OCI-LY1 (cell line): ENCODE results near the gene RFX6.

Experiments
- CTCF ChIP-seq: fragments of 200-600 bp; sonication (generic), shearing (Covaris generic); IDR thresholded peaks from 2 replicates; pipeline ENCODE4 v1.5.1; 2017; ENCODE audit warnings: mild to moderate bottlenecking, antibody characterized with exemption, low read length, moderate library complexity, mixed read lengths
- EZH2 ChIP-seq: fragments of 200-600 bp; sonication (generic), shearing (Covaris generic); IDR thresholded peaks from 2 replicates; pipeline ENCODE4 v1.8.0; 2017; ENCODE audit warnings: borderline replicate concordance, mixed run types, mild to moderate bottlenecking, antibody characterized with exemption, low read length, moderate library complexity, mixed read lengths

- TF ChIP-seq CTCF = no peak
- TF ChIP-seq EZH2 = no peak
Measured at GRCh38 chr6:116928677-116929076, 51.6 kb downstream of the RFX6 start.
